ENCODE data around the gene GORASP1.

The GORASP1 gene

GRCh38 chr3:39051649-39052561 is 55.5 kb downstream of the GORASP1 start, which contains the start of the genes SCN11A and WDR48 (continued):
- TF ChIP-seq ZNF791 (tag by site-specific recombination; IDR thresholded peaks at IDR 0.05), result no peak
- no peak for TF ChIP-seq ZNF280D (tag by site-specific recombination; IDR thresholded peaks at IDR 0.05)
- TF ChIP-seq MZF1 (tag by site-specific recombination; IDR thresholded peaks at IDR 0.05; ENCODE audit: borderline replicate concordance), result no peak
- peak; percentile 64; the same call in 1 of the 2 replicates for TF ChIP-seq KLF8 (tag by site-specific recombination; IDR thresholded peaks at IDR 0.05)
- TF ChIP-seq ZNF549 (tag by site-specific recombination; IDR thresholded peaks at IDR 0.05), result no peak
- no peak for TF ChIP-seq ZFP41 (tag by site-specific recombination; IDR thresholded peaks at IDR 0.05; ENCODE audit: borderline replicate concordance)
- TF ChIP-seq ZNF280C (tag by site-specific recombination; IDR thresholded peaks at IDR 0.05), result no peak
- peak; percentile 83 for TF ChIP-seq PATZ1 (tag by site-specific recombination; IDR thresholded peaks at IDR 0.05)
- no peak for TF ChIP-seq ZNF302 (tag by site-specific recombination; IDR thresholded peaks at IDR 0.05; ENCODE audit: low read depth)
- 0 out of 2 replicates have a peak, but pooled peaks have one; percentile 54 for TF ChIP-seq ZNF629 (tag by site-specific recombination; IDR thresholded peaks at IDR 0.05)
- TF ChIP-seq ZNF112 (tag by site-specific recombination; IDR thresholded peaks at IDR 0.05), result no peak
- no peak for TF ChIP-seq ZNF585B (tag by site-specific recombination; IDR thresholded peaks at IDR 0.05)
- TF ChIP-seq ZNF747 (tag by site-specific recombination; IDR thresholded peaks at IDR 0.05), result no peak
- TF ChIP-seq ZNF10 (tag by site-specific recombination; IDR thresholded peaks at IDR 0.05), result no peak
- TF ChIP-seq ZNF311 (tag by site-specific recombination; IDR thresholded peaks at IDR 0.05; ENCODE audit: borderline replicate concordance), result no peak
- peak; percentile 39; the same call in 1 of the 2 replicates for TF ChIP-seq ZBTB8A (tag by site-specific recombination; IDR thresholded peaks at IDR 0.05)
- TF ChIP-seq PRDM1 (tag by site-specific recombination; IDR thresholded peaks at IDR 0.05), result no peak
- TF ChIP-seq ZNF660 (tag by site-specific recombination; IDR thresholded peaks at IDR 0.05), result peak; percentile 74; the same call in 1 of the 2 replicates
- TF ChIP-seq ZNF366 (tag by site-specific recombination; conservative IDR thresholded peaks at IDR 0.05), result no peak
- TF ChIP-seq ZSCAN4 (tag by site-specific recombination; IDR thresholded peaks at IDR 0.05), result no peak
- TF ChIP-seq ZSCAN30 (tag by site-specific recombination; IDR thresholded peaks at IDR 0.05), result 0 out of 2 replicates have a peak, but pooled peaks have one; percentile 11
- 0 out of 2 replicates have a peak, but pooled peaks have one; percentile 40 for TF ChIP-seq SP7 (tag by site-specific recombination; IDR thresholded peaks at IDR 0.05)
- TF ChIP-seq GLI2 (tag by site-specific recombination; IDR thresholded peaks at IDR 0.05; ENCODE audit: borderline replicate concordance, low read depth), result no peak
- TF ChIP-seq ZNF18 (tag by site-specific recombination; IDR thresholded peaks at IDR 0.05), result no peak
- TF ChIP-seq ZNF600 (tag by site-specific recombination; IDR thresholded peaks at IDR 0.05), result peak; percentile 87
- TF ChIP-seq ZBTB7A (tag by site-specific recombination; IDR thresholded peaks at IDR 0.05; ENCODE audit: low read depth), result no peak
- TF ChIP-seq ZNF621 (tag by site-specific recombination; IDR thresholded peaks at IDR 0.05), result no peak
- TF ChIP-seq GLIS2 (tag by site-specific recombination; IDR thresholded peaks at IDR 0.05), result peak; percentile 93
- no peak for TF ChIP-seq ZFP3 (tag by site-specific recombination; IDR thresholded peaks at IDR 0.05; ENCODE audit: low read depth)
- TF ChIP-seq ZIC2 (tag by site-specific recombination; IDR thresholded peaks at IDR 0.05), result peak; percentile 67
